ENCODE measurements around the gene AZIN2. TPM values are rescaled to one million over a fixed set of nuclear protein-coding genes. Genes with fewer than 3 reads are reported as not detected.

Gene AZIN2
- total and polyA plus RNA-seq, 10 of the 15 experiments (the other 5 are each of a cell fraction or from before 2014, with no cell fraction given), result 0.02 to 0.85 (median 0.23) TPM

GRCh38 chr1:33036526-33037503 lies 44.1 kb upstream of the AZIN2 start, which contains the start of gene AK2 (continued):
- TF ChIP-seq, protein P1, sequence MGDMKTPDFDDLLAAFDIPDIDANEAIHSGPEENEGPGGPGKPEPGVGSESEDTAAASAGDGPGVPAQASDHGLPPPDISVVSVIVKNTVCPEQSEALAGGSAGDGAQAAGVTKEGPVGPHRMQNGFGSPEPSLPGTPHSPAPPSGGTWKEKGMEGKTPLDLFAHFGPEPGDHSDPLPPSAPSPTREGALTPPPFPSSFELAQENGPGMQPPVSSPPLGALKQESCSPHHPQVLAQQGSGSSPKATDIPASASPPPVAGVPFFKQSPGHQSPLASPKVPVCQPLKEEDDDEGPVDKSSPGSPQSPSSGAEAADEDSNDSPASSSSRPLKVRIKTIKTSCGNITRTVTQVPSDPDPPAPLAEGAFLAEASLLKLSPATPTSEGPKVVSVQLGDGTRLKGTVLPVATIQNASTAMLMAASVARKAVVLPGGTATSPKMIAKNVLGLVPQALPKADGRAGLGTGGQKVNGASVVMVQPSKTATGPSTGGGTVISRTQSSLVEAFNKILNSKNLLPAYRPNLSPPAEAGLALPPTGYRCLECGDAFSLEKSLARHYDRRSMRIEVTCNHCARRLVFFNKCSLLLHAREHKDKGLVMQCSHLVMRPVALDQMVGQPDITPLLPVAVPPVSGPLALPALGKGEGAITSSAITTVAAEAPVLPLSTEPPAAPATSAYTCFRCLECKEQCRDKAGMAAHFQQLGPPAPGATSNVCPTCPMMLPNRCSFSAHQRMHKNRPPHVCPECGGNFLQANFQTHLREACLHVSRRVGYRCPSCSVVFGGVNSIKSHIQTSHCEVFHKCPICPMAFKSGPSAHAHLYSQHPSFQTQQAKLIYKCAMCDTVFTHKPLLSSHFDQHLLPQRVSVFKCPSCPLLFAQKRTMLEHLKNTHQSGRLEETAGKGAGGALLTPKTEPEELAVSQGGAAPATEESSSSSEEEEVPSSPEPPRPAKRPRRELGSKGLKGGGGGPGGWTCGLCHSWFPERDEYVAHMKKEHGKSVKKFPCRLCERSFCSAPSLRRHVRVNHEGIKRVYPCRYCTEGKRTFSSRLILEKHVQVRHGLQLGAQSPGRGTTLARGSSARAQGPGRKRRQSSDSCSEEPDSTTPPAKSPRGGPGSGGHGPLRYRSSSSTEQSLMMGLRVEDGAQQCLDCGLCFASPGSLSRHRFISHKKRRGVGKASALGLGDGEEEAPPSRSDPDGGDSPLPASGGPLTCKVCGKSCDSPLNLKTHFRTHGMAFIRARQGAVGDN (IDR thresholded peaks at IDR 0.05), result peak; percentile 91
- no peak for TF ChIP-seq SUZ12 (IDR thresholded peaks at IDR 0.05; ENCODE audit: unreplicated experiment)
- no peak for TF ChIP-seq ZBTB4 (CRISPR knock-in tag; IDR thresholded peaks at IDR 0.05)
- TF ChIP-seq CREM (IDR thresholded peaks at IDR 0.05; ENCODE audit: low read depth), result peak; percentile 93
- no peak; a peak in 1 of 4 replicates for TF ChIP-seq EP300 (IDR thresholded peaks at IDR 0.05; ENCODE audit: borderline replicate concordance in 1 of 2, control insufficient read depth in 1 of 2, low read depth in 2 of 2, low read length in 2 of 2)
- TF ChIP-seq IKZF1 (conservative IDR thresholded peaks at IDR 0.05), result peak; percentile 69
- no peak for TF ChIP-seq BCL11A (IDR thresholded peaks at IDR 0.05; ENCODE audit: low read depth, low read length)
- TF ChIP-seq CEBPB (IDR thresholded peaks at IDR 0.05; ENCODE audit: borderline replicate concordance in 1 of 2, low read depth in 2 of 2, low read length in 2 of 2), result no peak
- TF ChIP-seq NFIC (IDR thresholded peaks at IDR 0.05; ENCODE audit: low read depth, low read length), result no peak
- peak; percentile 89 for TF ChIP-seq E2F8 (IDR thresholded peaks at IDR 0.05; ENCODE audit: low read depth, partially characterized antibody)
- no peak for TF ChIP-seq RAD21 (IDR thresholded peaks at IDR 0.05; ENCODE audit: insufficient read depth, low read depth, low read length)
- TF ChIP-seq CHD2 (IDR thresholded peaks at IDR 0.05; ENCODE audit: borderline replicate concordance, low read depth, low read length), result peak; percentile 98
- no peak for TF ChIP-seq NFXL1 (IDR thresholded peaks at IDR 0.05; ENCODE audit: borderline replicate concordance)
- TF ChIP-seq HCFC1 (IDR thresholded peaks at IDR 0.05; ENCODE audit: low read length), result peak; percentile 53
- 0 out of 2 replicates have a peak, but pooled peaks have one; percentile 11 for TF ChIP-seq IRF4 (IDR thresholded peaks at IDR 0.05; ENCODE audit: low read depth, low read length)
- TF ChIP-seq, protein P2, sequence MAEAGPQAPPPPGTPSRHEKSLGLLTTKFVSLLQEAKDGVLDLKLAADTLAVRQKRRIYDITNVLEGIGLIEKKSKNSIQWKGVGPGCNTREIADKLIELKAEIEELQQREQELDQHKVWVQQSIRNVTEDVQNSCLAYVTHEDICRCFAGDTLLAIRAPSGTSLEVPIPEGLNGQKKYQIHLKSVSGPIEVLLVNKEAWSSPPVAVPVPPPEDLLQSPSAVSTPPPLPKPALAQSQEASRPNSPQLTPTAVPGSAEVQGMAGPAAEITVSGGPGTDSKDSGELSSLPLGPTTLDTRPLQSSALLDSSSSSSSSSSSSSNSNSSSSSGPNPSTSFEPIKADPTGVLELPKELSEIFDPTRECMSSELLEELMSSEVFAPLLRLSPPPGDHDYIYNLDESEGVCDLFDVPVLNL (IDR thresholded peaks at IDR 0.05; ENCODE audit: low read depth, low read length), result peak; percentile 83
- no peak for TF ChIP-seq ZBED1 (IDR thresholded peaks at IDR 0.05; ENCODE audit: borderline replicate concordance)
